Cardiac fibroblast (primary cell): ENCODE data around the gene IER2.
"Not testable (repeated sequence)": the region's sequence is repeated elsewhere in the genome, so short reads cannot be mapped to it uniquely, and the experiment has no call there.

Experiments used
- DNase-seq, 2 donors: peaks; one replicate each; pipeline versions ENCODE4 v3.0.0 to v3.0.0-alpha.2; 2010; ENCODE audit warnings: low read depth in 2 of 2
- H3K4me3 ChIP-seq, 2 donors: replicated peaks in 1 of 2; 1 replicate in 1 of 2; 2 replicates in 1 of 2; pipeline ENCODE4 v1.5.1; 2011; ENCODE audit warnings: low read depth in 2 of 2, low read length in 2 of 2, mild to moderate bottlenecking in 2 of 2, moderate library complexity in 1 of 2
- TF ChIP-seq, protein P1 (sequence below): IDR thresholded peaks from one replicate; pipeline ENCODE4 v1.5.1; 2011; ENCODE audit warnings: low read depth, mild to moderate bottlenecking, low read length, inconsistent platforms

IER2 gene

DNA sequence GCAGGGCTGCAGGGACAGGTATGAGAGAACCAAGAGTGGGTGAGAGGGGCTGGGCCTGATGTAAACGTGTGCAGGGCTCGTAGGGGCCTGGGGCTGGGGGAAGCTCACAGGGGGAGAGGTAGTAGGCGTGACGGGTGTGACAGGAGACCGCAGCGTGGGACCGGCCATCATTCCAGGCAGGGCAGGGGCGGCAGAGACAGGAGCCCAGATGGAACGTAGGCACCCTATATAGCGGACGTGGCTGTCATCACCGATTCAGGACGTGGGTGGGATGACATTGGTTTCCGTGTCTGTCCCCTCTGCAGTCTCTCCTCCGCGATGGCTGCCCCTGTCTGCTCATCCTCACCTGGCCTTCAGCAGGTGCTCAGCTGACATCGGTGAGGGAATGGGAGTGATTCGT lies 48.4 kb downstream of the IER2 start:
- DNase-seq, result no peak
- H3K4me3 ChIP-seq, result no peak overlapping the region
- TF ChIP-seq, protein P1, sequence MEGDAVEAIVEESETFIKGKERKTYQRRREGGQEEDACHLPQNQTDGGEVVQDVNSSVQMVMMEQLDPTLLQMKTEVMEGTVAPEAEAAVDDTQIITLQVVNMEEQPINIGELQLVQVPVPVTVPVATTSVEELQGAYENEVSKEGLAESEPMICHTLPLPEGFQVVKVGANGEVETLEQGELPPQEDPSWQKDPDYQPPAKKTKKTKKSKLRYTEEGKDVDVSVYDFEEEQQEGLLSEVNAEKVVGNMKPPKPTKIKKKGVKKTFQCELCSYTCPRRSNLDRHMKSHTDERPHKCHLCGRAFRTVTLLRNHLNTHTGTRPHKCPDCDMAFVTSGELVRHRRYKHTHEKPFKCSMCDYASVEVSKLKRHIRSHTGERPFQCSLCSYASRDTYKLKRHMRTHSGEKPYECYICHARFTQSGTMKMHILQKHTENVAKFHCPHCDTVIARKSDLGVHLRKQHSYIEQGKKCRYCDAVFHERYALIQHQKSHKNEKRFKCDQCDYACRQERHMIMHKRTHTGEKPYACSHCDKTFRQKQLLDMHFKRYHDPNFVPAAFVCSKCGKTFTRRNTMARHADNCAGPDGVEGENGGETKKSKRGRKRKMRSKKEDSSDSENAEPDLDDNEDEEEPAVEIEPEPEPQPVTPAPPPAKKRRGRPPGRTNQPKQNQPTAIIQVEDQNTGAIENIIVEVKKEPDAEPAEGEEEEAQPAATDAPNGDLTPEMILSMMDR, result no peak

DNA sequence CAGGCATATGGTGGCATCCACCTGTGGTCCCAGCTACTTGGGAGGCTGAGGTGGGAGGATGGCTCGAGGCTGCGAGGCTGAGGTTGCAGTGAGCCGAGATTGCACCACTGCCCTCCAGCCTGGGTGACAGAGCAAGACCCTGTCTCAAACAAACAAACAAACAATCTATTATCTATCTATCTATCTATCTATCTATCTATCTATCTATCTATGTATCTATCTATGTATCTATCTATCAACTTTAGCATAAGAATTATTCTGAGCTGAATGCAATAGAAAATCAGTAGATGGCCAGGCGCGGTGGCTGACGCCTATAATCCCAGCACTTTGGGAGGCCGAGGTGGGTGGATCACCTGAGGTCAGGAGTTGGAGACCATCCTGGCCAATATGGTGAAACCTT lies 51.9 kb downstream of the IER2 start:
- not testable (repeated sequence) for H3K4me3 ChIP-seq, DNase-seq
